H1 (cell line): Measurements from ENCODE around the gene CCDC180. TPM values are rescaled to one million over a fixed set of nuclear protein-coding genes. Genes with fewer than 3 reads are reported as not detected.

Source experiments
- CTCF ChIA-PET: fragments of 300-600 bp; sonication (Branson Sonifier 250); formaldehyde crosslinking; loops from one replicate; lab custom pipeline; 2021; ENCODE audit not compliant: partially characterized antibody; lab: Charles Lee
- POLR2A ChIA-PET: fragments of 300-600 bp; sonication (Branson Sonifier 250); formaldehyde crosslinking; loops from one replicate; lab custom pipeline; 2021; ENCODE audit warnings: inconsistent platforms; ENCODE audit not compliant: partially characterized antibody; lab: Charles Lee
- DNase-seq, 2 experiments: peaks; one replicate each; pipeline versions ENCODE4 v3.0.0 to v3.0.0-alpha.2; 2010 to 2022; ENCODE audit warnings: low spot score in 2 of 2, low read depth in 1 of 2, mixed read lengths in 1 of 2
- FAIRE-seq: peaks from 2 replicates; lab custom pipeline; 2011; peaks lifted over from hg19 to GRCh38; lab: Jason Lieb, UNC
- H2AFZ ChIP-seq: 2 replicates; pipeline ENCODE4 v1.8.1; 2012; ENCODE audit warnings: low read length, inconsistent platforms
- H2AK5ac ChIP-seq: 2 replicates; pipeline ENCODE4 v1.6.1; 2013; ENCODE audit warnings: low read depth, low read length
- H2BK120ac ChIP-seq: replicated peaks from 2 replicates; pipeline ENCODE3; 2013; ENCODE audit warnings: low read depth, low read length, inconsistent platforms
- H2BK12ac ChIP-seq: 2 replicates; pipeline ENCODE4 v1.6.1; 2013; ENCODE audit warnings: low read depth, low read length
- H2BK15ac ChIP-seq: 2 replicates; pipeline ENCODE4 v1.6.1; 2013; ENCODE audit warnings: low read length
- H2BK20ac ChIP-seq: 2 replicates; pipeline ENCODE4 v1.6.1; 2013; ENCODE audit warnings: low read length
- H2BK5ac ChIP-seq: 2 replicates; pipeline ENCODE4 v1.6.1; 2013; ENCODE audit warnings: low read depth, low read length
- H3K14ac ChIP-seq: 2 replicates; pipeline ENCODE4 v1.6.1; 2013; ENCODE audit warnings: inconsistent platforms; ENCODE audit not compliant: insufficient read length
- H3K18ac ChIP-seq: 2 replicates; pipeline ENCODE4 v1.6.1; 2013; ENCODE audit warnings: low read length; ENCODE audit errors: extremely low read depth
- H3K23ac ChIP-seq: 2 replicates; pipeline ENCODE4 v1.6.1; 2013; ENCODE audit warnings: inconsistent platforms; ENCODE audit not compliant: insufficient read length
- H3K23me2 ChIP-seq: 2 replicates; pipeline ENCODE4 v1.6.1; 2013; ENCODE audit warnings: low read depth, low read length
- H3K27ac ChIP-seq: 2 replicates; pipeline ENCODE4 v1.6.1; 2011; ENCODE audit warnings: low read depth, low read length, inconsistent platforms
- H3K27me3 ChIP-seq, 4 experiments: replicated peaks in 1 of 4; 1 replicate in 1 of 4; 2 replicates in 3 of 4; pipeline versions ENCODE4 v1.6.1 to v1.8.1; 2011 to 2013; ENCODE audit warnings: low read length in 3 of 4, mild to moderate bottlenecking in 3 of 4, inconsistent platforms in 2 of 4, mixed read lengths in 2 of 4, moderate library complexity in 1 of 4; ENCODE audit not compliant: control insufficient read depth in 3 of 4, insufficient read depth in 3 of 4; ENCODE audit errors: extremely low read depth in 1 of 4
- H3K36me3 ChIP-seq, 4 experiments: 2 replicates each; pipeline versions ENCODE4 v1.6.1 to v1.8.1; 2011 to 2013; ENCODE audit warnings: mild to moderate bottlenecking in 4 of 4, low read length in 3 of 4, moderate library complexity in 2 of 4, control low read depth in 1 of 4, inconsistent platforms in 1 of 4; ENCODE audit not compliant: insufficient read depth in 4 of 4, control insufficient read depth in 2 of 4
- H3K4ac ChIP-seq: replicated peaks from 2 replicates; pipeline ENCODE3; 2013; ENCODE audit warnings: low read length, low read depth, mixed read lengths, inconsistent platforms; ENCODE audit not compliant: insufficient read length
- H3K4me1 ChIP-seq, 4 experiments: replicated peaks in 1 of 4; 1 replicate in 1 of 4; 2 replicates in 3 of 4; pipeline versions ENCODE4 v1.6.1 to v1.8.1; 2011 to 2013; ENCODE audit warnings: low read length in 3 of 4, inconsistent platforms in 2 of 4, mixed read lengths in 1 of 4; ENCODE audit not compliant: insufficient read depth in 4 of 4, control insufficient read depth in 3 of 4
- H3K4me2 ChIP-seq, 2 experiments: 2 replicates each; pipeline versions ENCODE4 v1.6.1 to v1.8.1; 2011 to 2013; ENCODE audit warnings: low read depth in 2 of 2, low read length in 2 of 2, control low read depth in 1 of 2, inconsistent platforms in 1 of 2, mild to moderate bottlenecking in 1 of 2; ENCODE audit not compliant: insufficient read depth in 1 of 2
- H3K4me3 ChIP-seq, 4 experiments: fragments of 200-600, 300-600 bp in 1 of 4; sonication (generic), shearing (Covaris generic), sonication (Bioruptor Twin) in 1 of 4; 2 replicates each; pipeline versions ENCODE4 v1.5.1 to v1.8.1; 2011 to 2016; ENCODE audit warnings: low read length in 4 of 4, low read depth in 3 of 4, control low read depth in 2 of 4, inconsistent platforms in 2 of 4, mild to moderate bottlenecking in 2 of 4, mixed read lengths in 1 of 4, moderate library complexity in 1 of 4; ENCODE audit not compliant: insufficient read depth in 2 of 4; ENCODE audit errors: extremely low read depth in 1 of 4
- H3K56ac ChIP-seq: replicated peaks from 2 replicates; pipeline ENCODE3; 2013; ENCODE audit warnings: low read depth, mild to moderate bottlenecking, mixed read lengths, low read length, inconsistent platforms; ENCODE audit not compliant: insufficient read length
- H3K79me1 ChIP-seq: 2 replicates; pipeline ENCODE4 v1.6.1; 2013; ENCODE audit warnings: low read depth, low read length, control low read depth
- H3K79me2 ChIP-seq, 2 experiments: 2 replicates each; pipeline versions ENCODE4 v1.6.1 to v1.8.1; 2012 to 2013; ENCODE audit warnings: low read length in 2 of 2, mild to moderate bottlenecking in 2 of 2, inconsistent platforms in 1 of 2; ENCODE audit not compliant: insufficient read depth in 2 of 2, control insufficient read depth in 1 of 2
- H3K9ac ChIP-seq, 4 experiments: replicated peaks in 1 of 4; 1 replicate in 1 of 4; 2 replicates in 3 of 4; pipeline versions ENCODE4 v1.6.1 to v1.8.1; 2011 to 2013; ENCODE audit warnings: low read depth in 3 of 4, low read length in 3 of 4, control low read depth in 2 of 4, mild to moderate bottlenecking in 2 of 4, moderate library complexity in 2 of 4, inconsistent platforms in 1 of 4; ENCODE audit errors: extremely low read depth in 1 of 4
- H3K9me3 ChIP-seq, 2 experiments: 2 replicates each; pipeline versions ENCODE4 v1.6.1 to v1.8.1; 2012 to 2013; ENCODE audit warnings: mild to moderate bottlenecking in 2 of 2, moderate library complexity in 2 of 2, control low read depth in 1 of 2, inconsistent platforms in 1 of 2, low read depth in 1 of 2, low read length in 1 of 2, mixed read lengths in 1 of 2; ENCODE audit not compliant: insufficient read depth in 2 of 2
- H4K20me1 ChIP-seq, 2 experiments: replicated peaks in 1 of 2; 2 replicates each; pipeline versions ENCODE3 to v1.8.1; 2011 to 2013; ENCODE audit warnings: inconsistent platforms in 2 of 2, low read length in 2 of 2, mild to moderate bottlenecking in 1 of 2; ENCODE audit not compliant: insufficient read depth in 2 of 2, control insufficient read depth in 1 of 2
- H4K5ac ChIP-seq: 2 replicates; pipeline ENCODE4 v1.6.1; 2013; ENCODE audit warnings: low read length, low read depth, mixed read lengths, inconsistent platforms; ENCODE audit not compliant: insufficient read length
- H4K8ac ChIP-seq: 2 replicates; pipeline ENCODE4 v1.8.0; 2013; ENCODE audit warnings: mild to moderate bottlenecking, moderate library complexity, low read length, inconsistent platforms; ENCODE audit not compliant: insufficient read depth; ENCODE audit errors: extremely low read depth
- H4K91ac ChIP-seq: replicated peaks from 2 replicates; pipeline ENCODE3; 2013; ENCODE audit warnings: low read length, mixed read lengths, inconsistent platforms; ENCODE audit not compliant: insufficient read length
- CBX5 ChIP-seq: fragments of 300-800, 300-1000 bp; sonication (generic); IDR thresholded peaks from 2 replicates; pipeline ENCODE4 v1.7.1; 2016; ENCODE audit warnings: antibody characterized with exemption, low read length, low read depth
- JUN ChIP-seq: IDR thresholded peaks from 2 replicates; pipeline ENCODE4 v1.6.1; 2011; ENCODE audit warnings: low read depth, mild to moderate bottlenecking, improper control_type of control experiment, low read length
- PHF8 ChIP-seq: fragments of 200-600 bp; sonication (generic); conservative IDR thresholded peaks from 2 replicates; pipeline ENCODE4 v1.7.1; 2012; ENCODE audit warnings: low read depth, mild to moderate bottlenecking, inconsistent platforms, low read length, moderate library complexity
- RBBP5 ChIP-seq: IDR thresholded peaks from 2 replicates; pipeline ENCODE4 v1.7.1; 2012; ENCODE audit warnings: low read depth, mild to moderate bottlenecking, inconsistent platforms, low read length, moderate library complexity, borderline replicate concordance
- RNF2 ChIP-seq: fragments of 200-900, 300-1000 bp; sonication (generic); IDR thresholded peaks from 2 replicates; pipeline ENCODE4 v1.7.1; 2016; ENCODE audit warnings: borderline replicate concordance, low read depth, mild to moderate bottlenecking, antibody characterized with exemption, low read length; ENCODE audit not compliant: poor library complexity, severe bottlenecking; ENCODE audit errors: missing control alignments
- RXRA ChIP-seq: IDR thresholded peaks from 2 replicates; pipeline ENCODE4 v1.6.1; 2011; ENCODE audit warnings: low read depth, mild to moderate bottlenecking, low read length, moderate library complexity; ENCODE audit not compliant: insufficient read depth
- SP4 ChIP-seq: IDR thresholded peaks from 2 replicates; pipeline ENCODE4 v1.6.1; 2012; ENCODE audit warnings: low read length, inconsistent platforms
- TAF7 ChIP-seq: optimal IDR thresholded peaks from 2 replicates; pipeline ENCODE3; 2011; ENCODE audit warnings: low read depth, mild to moderate bottlenecking, inconsistent platforms, low read length, moderate library complexity, borderline replicate concordance
- TBP ChIP-seq: IDR thresholded peaks from 2 replicates; pipeline ENCODE4 v1.6.1; 2011; ENCODE audit warnings: low read depth, low read length, improper control_type of control experiment
- whole genome bisulfite sequencing, 2 experiments: shearing (Covaris generic) in 1 of 2; methylation state at CpG; one replicate each; pipeline versions ENCODE4 v1.1.6 to v1.1.7; 2013 to 2015; ENCODE audit warnings: low lambda C conversion rate in 2 of 2, mixed read lengths in 2 of 2, inconsistent platforms in 1 of 2, low coverage in 1 of 2, missing lambda C conversion rate in 1 of 2; ENCODE audit not compliant: insufficient replicate concordance in 2 of 2, insufficient coverage in 1 of 2, insufficient read length in 1 of 2; ENCODE audit errors: extremely low coverage in 1 of 2, missing lambda C conversion rate in 1 of 2; 5-methylcytosine and 5-hydroxymethylcytosine counted together
- polyA plus RNA-seq, 7 experiments: library from polyadenylated mRNA; depleted of rRNA in 3 of 7; stranded (reverse) in 5 of 7; unstranded in 2 of 7; fragments of >200 nt in 5 of 7; fragments of 200-250 nt in 2 of 7; gene quantifications; 1 replicate in 5 of 7; 2 replicates in 1 of 7; 4 replicates in 1 of 7; pipeline versions ENCODE4 v1.2.1 to v1.2.3, GENCODE V29; 2011 to 2013; ENCODE audit warnings: missing spikeins in 2 of 7, mixed read lengths in 2 of 7
- total RNA-seq: library from RNA; stranded (reverse); fragmentation: NEBNext Ultra II Directional; extraction: Animal tissue kit (Norgen Biotek cat#: 25700); gene quantifications from 2 replicates; pipeline ENCODE4 v1.2.1, GENCODE V29; 2021

The CCDC180 gene
- total and polyA plus RNA-seq, 2 of the 8 experiments (the other 6 are each of a cell fraction or from before 2014, with no cell fraction given), result 2.6 to 8.2 TPM

DNA sequence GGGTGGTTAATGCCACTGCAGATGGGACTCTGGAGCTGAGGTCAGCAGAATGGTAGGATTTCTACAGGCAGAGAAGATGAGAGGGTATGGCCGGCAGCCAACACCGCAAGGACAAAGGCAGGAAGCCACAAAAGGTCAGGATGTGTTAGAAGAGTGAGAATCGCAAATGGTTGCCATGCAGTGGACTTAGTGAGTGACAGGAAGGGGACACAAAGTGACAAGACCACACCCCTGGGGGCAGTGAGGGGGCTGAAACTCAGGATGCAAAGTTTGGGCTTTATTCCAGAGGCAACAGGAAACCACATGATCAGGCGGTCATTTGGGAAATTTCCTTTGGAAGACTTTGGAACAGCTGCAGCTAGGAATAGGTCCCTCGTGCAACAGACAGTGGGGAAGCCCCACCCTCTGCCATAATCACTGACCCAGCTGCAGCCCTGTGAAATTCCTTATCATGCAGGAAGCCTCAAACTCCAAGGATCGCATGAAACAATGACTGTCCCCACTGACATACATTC, 14.2 kb upstream of the CCDC180 start:
- Histone ChIP-seq H2BK12ac (no peak overlapping the region; the same call in 1 of the 2 replicates), H4K5ac (no peak overlapping the region), H2BK5ac (0 out of 2 replicates have a peak overlapping the region, but pooled peaks have one; percentile 38), H4K20me1 (no peaks in the 10 kb centered on the region), H2AFZ (no peak overlapping the region), H2BK120ac (no peak overlapping the region), H3K27me3 (peaks cover 0 to 1% (median 0%) of the 10 kb centered on the region in 4 experiments; a peak in 2 of 7 replicates), H2AK5ac (no peak overlapping the region), H3K18ac (no peak overlapping the region), H3K36me3 (peaks cover 2 to 23% (median 10%) of the 10 kb centered on the region in 4 experiments; a peak in 7 of 8 replicates), H4K8ac (no peak overlapping the region), H3K79me2 (no peaks in the 10 kb centered on the region), H3K4ac (no peak overlapping the region), H3K9me3 (peaks cover 8 to 9% of the 10 kb centered on the region in 2 experiments), H3K56ac (no peak overlapping the region), H3K9ac (no peak overlapping the region), H4K91ac (no peak overlapping the region), H3K23ac (no peak overlapping the region), H2BK20ac (no peak overlapping the region), H3K4me2 (no peak overlapping the region), H3K4me3 (no peak overlapping the region), H3K79me1 (no peaks in the 10 kb centered on the region), H3K23me2 (no peaks in the 10 kb centered on the region), H3K14ac (no peak overlapping the region), H2BK15ac (no peak overlapping the region), H3K4me1 (no peaks in the 10 kb centered on the region; a peak in 1 of 7 replicates), H3K27ac (no peak overlapping the region)
- DNase-seq (no peak), FAIRE-seq (no peak)
- WGBS, 2 experiments, result 89% methylated on average over 6 of the region's 6 CpGs; no CpG with 5 or more reads in 1 of the 2 experiments
- POLR2A ChIA-PET, result interaction anchor here (1.1 to 2.3 kb wide), 4 partner anchors 10 to 56 kb away, joined by 3 to 9 read pairs (median 6); partner anchors contain the start of gene CCDC180
- CTCF ChIA-PET, result interaction anchor here (1.0 to 1.2 kb wide), 3 partner anchors 12 to 93 kb away, joined by 3 read pairs; no protein-coding TSS in a partner anchor
- TF ChIP-seq RNF2 (no peak), TAF7 (no peak), CBX5 (no peak), RBBP5 (no peak), TBP (no peak), PHF8 (no peak), RXRA (no peak), JUN (no peak), SP4 (no peak)
